HEK293 (cell line): ENCODE measurements around the gene AKT1.

Experiments
- EGR2 ChIP-seq: fragments of 450-650 bp; formaldehyde crosslinking; IDR thresholded peaks from 2 replicates; pipeline ENCODE4 v1.5.1; 2016; ENCODE audit warnings: low read depth, missing biosample characterization, missing genetic modification characterization
- GLI4 ChIP-seq: fragments of 450-650 bp; formaldehyde crosslinking; IDR thresholded peaks from 2 replicates; pipeline ENCODE4 v1.5.1; 2016; ENCODE audit warnings: missing biosample characterization, missing genetic modification characterization
- KLF9 ChIP-seq: fragments of 450-650 bp; formaldehyde crosslinking; IDR thresholded peaks from 2 replicates; pipeline ENCODE4 v1.5.1; 2016; ENCODE audit warnings: missing biosample characterization, missing genetic modification characterization, low read depth
- ZBTB1 ChIP-seq: fragments of 450-650 bp; formaldehyde crosslinking; IDR thresholded peaks from 2 replicates; pipeline ENCODE4 v1.5.1; 2016; ENCODE audit warnings: missing biosample characterization, missing genetic modification characterization
- ZNF133 ChIP-seq: fragments of 450-650 bp; formaldehyde crosslinking; IDR thresholded peaks from 2 replicates; pipeline ENCODE4 v1.5.1; 2016; ENCODE audit warnings: missing biosample characterization, missing genetic modification characterization
- ZNF175 ChIP-seq: fragments of 450-650 bp; formaldehyde crosslinking; IDR thresholded peaks from 2 replicates; pipeline ENCODE4 v1.5.1; 2016; ENCODE audit warnings: missing biosample characterization, missing genetic modification characterization
- ZNF2 ChIP-seq: fragments of 450-650 bp; formaldehyde crosslinking; IDR thresholded peaks from 2 replicates; pipeline ENCODE4 v1.5.1; 2016; ENCODE audit warnings: missing biosample characterization, missing genetic modification characterization
- ZNF24 ChIP-seq: fragments of 450-650 bp; formaldehyde crosslinking; IDR thresholded peaks from 2 replicates; pipeline ENCODE4 v1.5.1; 2016; ENCODE audit warnings: missing biosample characterization, missing genetic modification characterization
- ZNF394 ChIP-seq: fragments of 450-650 bp; formaldehyde crosslinking; IDR thresholded peaks from 2 replicates; pipeline ENCODE4 v1.5.1; 2016; ENCODE audit warnings: missing biosample characterization, missing genetic modification characterization, mild to moderate bottlenecking, moderate library complexity, borderline replicate concordance
- ZNF423 ChIP-seq: fragments of 450-650 bp; formaldehyde crosslinking; IDR thresholded peaks from 2 replicates; pipeline ENCODE4 v1.5.1; 2016; ENCODE audit warnings: missing biosample characterization, missing genetic modification characterization
- ZNF48 ChIP-seq: fragments of 450-650 bp; formaldehyde crosslinking; IDR thresholded peaks from 2 replicates; pipeline ENCODE4 v1.5.1; 2016; ENCODE audit warnings: missing biosample characterization, missing genetic modification characterization
- ZNF521 ChIP-seq: fragments of 450-650 bp; formaldehyde crosslinking; IDR thresholded peaks from 2 replicates; pipeline ENCODE4 v1.5.1; 2017; ENCODE audit warnings: missing biosample characterization, mild to moderate bottlenecking, missing genetic modification characterization
- ZNF561 ChIP-seq: fragments of 450-650 bp; IDR thresholded peaks from 2 replicates; pipeline ENCODE4 v1.5.1; 2018; ENCODE audit warnings: missing biosample characterization, missing genetic modification characterization, borderline replicate concordance
- ZNF701 ChIP-seq: fragments of 450-650 bp; formaldehyde crosslinking; IDR thresholded peaks from 2 replicates; pipeline ENCODE4 v1.5.1; 2016; ENCODE audit warnings: missing biosample characterization, missing genetic modification characterization
- ZNF707 ChIP-seq: fragments of 450-650 bp; formaldehyde crosslinking; IDR thresholded peaks from 2 replicates; pipeline ENCODE4 v1.5.1; 2016; ENCODE audit warnings: missing biosample characterization, missing genetic modification characterization
- ZNF76 ChIP-seq: fragments of 450-650 bp; formaldehyde crosslinking; IDR thresholded peaks from 2 replicates; pipeline ENCODE4; 2016; ENCODE audit warnings: low read depth, missing biosample characterization, missing genetic modification characterization, borderline replicate concordance
- ZSCAN30 ChIP-seq: fragments of 450-650 bp; IDR thresholded peaks from 2 replicates; pipeline ENCODE4 v1.5.1; 2018; ENCODE audit warnings: missing biosample characterization, mild to moderate bottlenecking, missing genetic modification characterization, moderate library complexity
- TF ChIP-seq, protein P1 (sequence below): fragments of 450-650 bp; formaldehyde crosslinking; IDR thresholded peaks from 2 replicates; pipeline ENCODE4 v1.5.1; 2016; ENCODE audit warnings: missing biosample characterization, missing genetic modification characterization
- TF ChIP-seq, protein P2 (sequence below): fragments of 450-650 bp; formaldehyde crosslinking; conservative IDR thresholded peaks from 2 replicates; pipeline ENCODE4 v1.5.1; 2016; ENCODE audit warnings: low read depth, missing biosample characterization, missing genetic modification characterization
- TF ChIP-seq, protein P3 (sequence below): fragments of 450-650 bp; formaldehyde crosslinking; IDR thresholded peaks from 2 replicates; pipeline ENCODE4 v1.5.1; 2016; ENCODE audit warnings: missing biosample characterization, missing genetic modification characterization
- TF ChIP-seq, protein P4 (sequence below): fragments of 450-650 bp; formaldehyde crosslinking; IDR thresholded peaks from 2 replicates; pipeline ENCODE4 v1.5.1; 2016; ENCODE audit warnings: missing biosample characterization, missing genetic modification characterization
- TF ChIP-seq, protein P5 (sequence below): fragments of 450-650 bp; formaldehyde crosslinking; IDR thresholded peaks from 2 replicates; pipeline ENCODE4 v1.5.1; 2016; ENCODE audit warnings: missing biosample characterization, missing genetic modification characterization, low read depth
- TF ChIP-seq, protein P6 (sequence below): fragments of 450-650 bp; formaldehyde crosslinking; IDR thresholded peaks from 2 replicates; pipeline ENCODE4 v1.5.1; 2017; ENCODE audit warnings: missing biosample characterization, missing genetic modification characterization
- TF ChIP-seq, protein P7 (sequence below): fragments of 450-650 bp; formaldehyde crosslinking; IDR thresholded peaks from 2 replicates; pipeline ENCODE4 v1.5.1; 2016; ENCODE audit warnings: missing biosample characterization, missing genetic modification characterization

AKT1 gene

DNA sequence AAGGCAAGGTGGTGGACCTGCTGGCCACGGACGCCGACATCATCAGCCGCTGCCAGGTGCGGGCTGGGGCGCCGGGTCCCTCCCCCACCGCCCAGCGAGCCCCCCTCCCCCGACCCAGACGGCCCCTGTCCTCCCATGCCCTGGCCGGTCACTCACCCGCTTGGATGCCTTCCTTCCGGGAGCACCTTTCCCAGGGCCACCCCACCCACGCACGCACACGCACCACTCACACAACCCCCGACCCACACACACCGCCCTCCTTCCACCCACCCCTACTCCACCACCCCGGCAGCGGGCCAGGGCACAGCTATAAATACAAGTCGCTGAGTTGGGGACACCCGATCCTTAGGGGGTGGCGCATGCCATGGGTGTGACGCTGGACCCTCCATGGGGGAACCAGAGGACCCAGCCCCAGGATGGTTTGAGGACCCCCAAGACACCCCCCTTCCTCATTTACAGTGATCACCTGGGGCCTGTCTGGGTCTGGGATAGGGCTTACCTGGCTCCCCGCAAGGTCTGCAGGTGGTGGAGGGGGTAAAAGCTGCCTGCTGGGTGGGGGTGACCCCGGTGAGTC, 71.1 kb downstream of the AKT1 start (continued):
- TF ChIP-seq GLI4 (no peak), ZNF561 (tag by site-specific recombination) (no peak), ZNF24 (no peak), ZNF48 (no peak), ZNF707 (no peak), KLF9 (tag by site-specific recombination) (no peak), ZNF701 (tag by site-specific recombination) (no peak), ZNF133 (tag by site-specific recombination) (no peak), ZNF76 (tag by site-specific recombination) (no peak), ZNF175 (tag by site-specific recombination) (no peak), EGR2 (tag by site-specific recombination) (peak; percentile 98), ZNF521 (tag by site-specific recombination) (no peak), ZNF394 (tag by site-specific recombination) (no peak), ZNF2 (tag by site-specific recombination) (no peak), ZSCAN30 (no peak), ZNF423 (tag by site-specific recombination) (no peak), ZBTB1 (tag by site-specific recombination) (no peak)
- TF ChIP-seq, protein P1, sequence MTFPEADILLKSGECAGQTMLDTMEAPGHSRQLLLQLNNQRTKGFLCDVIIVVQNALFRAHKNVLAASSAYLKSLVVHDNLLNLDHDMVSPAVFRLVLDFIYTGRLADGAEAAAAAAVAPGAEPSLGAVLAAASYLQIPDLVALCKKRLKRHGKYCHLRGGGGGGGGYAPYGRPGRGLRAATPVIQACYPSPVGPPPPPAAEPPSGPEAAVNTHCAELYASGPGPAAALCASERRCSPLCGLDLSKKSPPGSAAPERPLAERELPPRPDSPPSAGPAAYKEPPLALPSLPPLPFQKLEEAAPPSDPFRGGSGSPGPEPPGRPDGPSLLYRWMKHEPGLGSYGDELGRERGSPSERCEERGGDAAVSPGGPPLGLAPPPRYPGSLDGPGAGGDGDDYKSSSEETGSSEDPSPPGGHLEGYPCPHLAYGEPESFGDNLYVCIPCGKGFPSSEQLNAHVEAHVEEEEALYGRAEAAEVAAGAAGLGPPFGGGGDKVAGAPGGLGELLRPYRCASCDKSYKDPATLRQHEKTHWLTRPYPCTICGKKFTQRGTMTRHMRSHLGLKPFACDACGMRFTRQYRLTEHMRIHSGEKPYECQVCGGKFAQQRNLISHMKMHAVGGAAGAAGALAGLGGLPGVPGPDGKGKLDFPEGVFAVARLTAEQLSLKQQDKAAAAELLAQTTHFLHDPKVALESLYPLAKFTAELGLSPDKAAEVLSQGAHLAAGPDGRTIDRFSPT (tag by site-specific recombination): no peak
- TF ChIP-seq, protein P2, sequence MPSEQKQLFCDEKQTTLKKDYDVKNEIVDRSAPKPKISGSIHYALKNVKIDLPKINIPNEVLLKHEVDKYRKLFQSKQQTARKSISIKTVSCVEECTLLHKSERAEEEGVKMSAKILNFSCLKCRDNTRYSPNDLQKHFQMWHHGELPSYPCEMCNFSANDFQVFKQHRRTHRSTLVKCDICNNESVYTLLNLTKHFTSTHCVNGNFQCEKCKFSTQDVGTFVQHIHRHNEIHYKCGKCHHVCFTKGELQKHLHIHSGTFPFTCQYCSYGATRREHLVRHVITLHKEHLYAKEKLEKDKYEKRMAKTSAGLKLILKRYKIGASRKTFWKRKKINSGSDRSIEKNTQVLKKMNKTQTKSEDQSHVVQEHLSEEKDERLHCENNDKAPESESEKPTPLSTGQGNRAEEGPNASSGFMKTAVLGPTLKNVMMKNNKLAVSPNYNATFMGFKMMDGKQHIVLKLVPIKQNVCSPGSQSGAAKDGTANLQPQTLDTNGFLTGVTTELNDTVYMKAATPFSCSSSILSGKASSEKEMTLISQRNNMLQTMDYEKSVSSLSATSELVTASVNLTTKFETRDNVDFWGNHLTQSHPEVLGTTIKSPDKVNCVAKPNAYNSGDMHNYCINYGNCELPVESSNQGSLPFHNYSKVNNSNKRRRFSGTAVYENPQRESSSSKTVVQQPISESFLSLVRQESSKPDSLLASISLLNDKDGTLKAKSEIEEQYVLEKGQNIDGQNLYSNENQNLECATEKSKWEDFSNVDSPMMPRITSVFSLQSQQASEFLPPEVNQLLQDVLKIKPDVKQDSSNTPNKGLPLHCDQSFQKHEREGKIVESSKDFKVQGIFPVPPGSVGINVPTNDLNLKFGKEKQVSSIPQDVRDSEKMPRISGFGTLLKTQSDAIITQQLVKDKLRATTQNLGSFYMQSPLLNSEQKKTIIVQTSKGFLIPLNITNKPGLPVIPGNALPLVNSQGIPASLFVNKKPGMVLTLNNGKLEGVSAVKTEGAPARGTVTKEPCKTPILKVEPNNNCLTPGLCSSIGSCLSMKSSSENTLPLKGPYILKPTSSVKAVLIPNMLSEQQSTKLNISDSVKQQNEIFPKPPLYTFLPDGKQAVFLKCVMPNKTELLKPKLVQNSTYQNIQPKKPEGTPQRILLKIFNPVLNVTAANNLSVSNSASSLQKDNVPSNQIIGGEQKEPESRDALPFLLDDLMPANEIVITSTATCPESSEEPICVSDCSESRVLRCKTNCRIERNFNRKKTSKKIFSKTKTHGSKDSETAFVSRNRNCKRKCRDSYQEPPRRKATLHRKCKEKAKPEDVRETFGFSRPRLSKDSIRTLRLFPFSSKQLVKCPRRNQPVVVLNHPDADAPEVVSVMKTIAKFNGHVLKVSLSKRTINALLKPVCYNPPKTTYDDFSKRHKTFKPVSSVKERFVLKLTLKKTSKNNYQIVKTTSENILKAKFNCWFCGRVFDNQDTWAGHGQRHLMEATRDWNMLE (tag by site-specific recombination): no peak
- TF ChIP-seq, protein P3, sequence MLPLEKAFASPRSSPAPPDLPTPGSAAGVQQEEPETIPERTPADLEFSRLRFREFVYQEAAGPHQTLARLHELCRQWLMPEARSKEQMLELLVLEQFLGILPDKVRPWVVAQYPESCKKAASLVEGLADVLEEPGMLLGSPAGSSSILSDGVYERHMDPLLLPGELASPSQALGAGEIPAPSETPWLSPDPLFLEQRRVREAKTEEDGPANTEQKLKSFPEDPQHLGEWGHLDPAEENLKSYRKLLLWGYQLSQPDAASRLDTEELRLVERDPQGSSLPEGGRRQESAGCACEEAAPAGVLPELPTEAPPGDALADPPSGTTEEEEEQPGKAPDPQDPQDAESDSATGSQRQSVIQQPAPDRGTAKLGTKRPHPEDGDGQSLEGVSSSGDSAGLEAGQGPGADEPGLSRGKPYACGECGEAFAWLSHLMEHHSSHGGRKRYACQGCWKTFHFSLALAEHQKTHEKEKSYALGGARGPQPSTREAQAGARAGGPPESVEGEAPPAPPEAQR: no peak
- TF ChIP-seq, protein P4, sequence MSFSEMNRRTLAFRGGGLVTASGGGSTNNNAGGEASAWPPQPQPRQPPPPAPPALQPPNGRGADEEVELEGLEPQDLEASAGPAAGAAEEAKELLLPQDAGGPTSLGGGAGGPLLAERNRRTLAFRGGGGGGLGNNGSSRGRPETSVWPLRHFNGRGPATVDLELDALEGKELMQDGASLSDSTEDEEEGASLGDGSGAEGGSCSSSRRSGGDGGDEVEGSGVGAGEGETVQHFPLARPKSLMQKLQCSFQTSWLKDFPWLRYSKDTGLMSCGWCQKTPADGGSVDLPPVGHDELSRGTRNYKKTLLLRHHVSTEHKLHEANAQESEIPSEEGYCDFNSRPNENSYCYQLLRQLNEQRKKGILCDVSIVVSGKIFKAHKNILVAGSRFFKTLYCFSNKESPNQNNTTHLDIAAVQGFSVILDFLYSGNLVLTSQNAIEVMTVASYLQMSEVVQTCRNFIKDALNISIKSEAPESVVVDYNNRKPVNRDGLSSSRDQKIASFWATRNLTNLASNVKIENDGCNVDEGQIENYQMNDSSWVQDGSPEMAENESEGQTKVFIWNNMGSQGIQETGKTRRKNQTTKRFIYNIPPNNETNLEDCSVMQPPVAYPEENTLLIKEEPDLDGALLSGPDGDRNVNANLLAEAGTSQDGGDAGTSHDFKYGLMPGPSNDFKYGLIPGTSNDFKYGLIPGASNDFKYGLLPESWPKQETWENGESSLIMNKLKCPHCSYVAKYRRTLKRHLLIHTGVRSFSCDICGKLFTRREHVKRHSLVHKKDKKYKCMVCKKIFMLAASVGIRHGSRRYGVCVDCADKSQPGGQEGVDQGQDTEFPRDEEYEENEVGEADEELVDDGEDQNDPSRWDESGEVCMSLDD (tag by site-specific recombination): 0 out of 2 replicates have a peak, but pooled peaks have one; percentile 24
- TF ChIP-seq, protein P5, sequence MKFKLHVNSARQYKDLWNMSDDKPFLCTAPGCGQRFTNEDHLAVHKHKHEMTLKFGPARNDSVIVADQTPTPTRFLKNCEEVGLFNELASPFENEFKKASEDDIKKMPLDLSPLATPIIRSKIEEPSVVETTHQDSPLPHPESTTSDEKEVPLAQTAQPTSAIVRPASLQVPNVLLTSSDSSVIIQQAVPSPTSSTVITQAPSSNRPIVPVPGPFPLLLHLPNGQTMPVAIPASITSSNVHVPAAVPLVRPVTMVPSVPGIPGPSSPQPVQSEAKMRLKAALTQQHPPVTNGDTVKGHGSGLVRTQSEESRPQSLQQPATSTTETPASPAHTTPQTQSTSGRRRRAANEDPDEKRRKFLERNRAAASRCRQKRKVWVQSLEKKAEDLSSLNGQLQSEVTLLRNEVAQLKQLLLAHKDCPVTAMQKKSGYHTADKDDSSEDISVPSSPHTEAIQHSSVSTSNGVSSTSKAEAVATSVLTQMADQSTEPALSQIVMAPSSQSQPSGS (tag by site-specific recombination): no peak
- TF ChIP-seq, protein P6, sequence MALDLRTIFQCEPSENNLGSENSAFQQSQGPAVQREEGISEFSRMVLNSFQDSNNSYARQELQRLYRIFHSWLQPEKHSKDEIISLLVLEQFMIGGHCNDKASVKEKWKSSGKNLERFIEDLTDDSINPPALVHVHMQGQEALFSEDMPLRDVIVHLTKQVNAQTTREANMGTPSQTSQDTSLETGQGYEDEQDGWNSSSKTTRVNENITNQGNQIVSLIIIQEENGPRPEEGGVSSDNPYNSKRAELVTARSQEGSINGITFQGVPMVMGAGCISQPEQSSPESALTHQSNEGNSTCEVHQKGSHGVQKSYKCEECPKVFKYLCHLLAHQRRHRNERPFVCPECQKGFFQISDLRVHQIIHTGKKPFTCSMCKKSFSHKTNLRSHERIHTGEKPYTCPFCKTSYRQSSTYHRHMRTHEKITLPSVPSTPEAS: no peak
- TF ChIP-seq, protein P7, sequence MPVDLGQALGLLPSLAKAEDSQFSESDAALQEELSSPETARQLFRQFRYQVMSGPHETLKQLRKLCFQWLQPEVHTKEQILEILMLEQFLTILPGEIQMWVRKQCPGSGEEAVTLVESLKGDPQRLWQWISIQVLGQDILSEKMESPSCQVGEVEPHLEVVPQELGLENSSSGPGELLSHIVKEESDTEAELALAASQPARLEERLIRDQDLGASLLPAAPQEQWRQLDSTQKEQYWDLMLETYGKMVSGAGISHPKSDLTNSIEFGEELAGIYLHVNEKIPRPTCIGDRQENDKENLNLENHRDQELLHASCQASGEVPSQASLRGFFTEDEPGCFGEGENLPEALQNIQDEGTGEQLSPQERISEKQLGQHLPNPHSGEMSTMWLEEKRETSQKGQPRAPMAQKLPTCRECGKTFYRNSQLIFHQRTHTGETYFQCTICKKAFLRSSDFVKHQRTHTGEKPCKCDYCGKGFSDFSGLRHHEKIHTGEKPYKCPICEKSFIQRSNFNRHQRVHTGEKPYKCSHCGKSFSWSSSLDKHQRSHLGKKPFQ: no peak
